Stimulated activated CD8-positive, alpha-beta memory T cell treated with anti-CD3 and anti-CD28 coated beads, Interleukin-4, amount 100 ng/mL, for 1 hour (primary cell): ENCODE data around the gene CCDC27.

Experiments
- DNase-seq, 2 donors: peaks; one replicate each; pipeline ENCODE4 v3.0.0-alpha.2; 2020; ENCODE audit warnings: low read depth in 2 of 2, low spot score in 1 of 2

CCDC27 gene

DNA sequence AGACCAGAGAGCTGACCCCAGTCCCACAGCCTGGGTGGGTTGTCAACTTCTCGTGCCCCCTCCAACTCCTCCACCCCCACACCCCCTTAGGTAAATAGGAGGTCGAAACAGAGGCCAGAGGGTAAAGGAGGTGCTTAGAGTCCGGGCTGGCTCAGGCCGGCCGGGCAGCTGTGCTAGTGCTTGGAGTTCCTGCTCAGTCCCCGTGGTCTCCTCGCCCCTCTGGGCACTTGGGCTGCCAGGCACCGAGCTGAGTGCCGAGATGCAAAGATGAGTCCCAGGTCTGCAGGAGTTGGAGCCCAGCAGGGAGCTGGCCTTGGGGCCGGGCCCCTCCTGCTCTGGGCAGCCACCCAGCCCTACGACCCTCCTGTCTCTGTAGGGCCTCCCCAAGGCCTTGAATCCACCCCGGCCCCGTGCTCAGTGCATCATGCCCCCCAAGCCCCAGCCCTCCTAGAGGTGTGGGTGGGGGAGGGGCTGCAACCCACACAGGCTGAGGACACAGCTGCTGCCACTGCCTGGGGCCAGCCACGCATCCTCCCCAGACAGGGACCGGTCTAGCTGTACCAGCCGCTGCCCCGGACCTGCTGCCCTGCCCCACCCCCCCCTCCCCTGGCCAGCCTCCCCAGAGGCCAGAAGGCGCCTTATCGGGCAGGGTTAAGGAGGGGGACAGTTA is 22.2 kb downstream of the CCDC27 start:
- DNase-seq, result no peak

DNA sequence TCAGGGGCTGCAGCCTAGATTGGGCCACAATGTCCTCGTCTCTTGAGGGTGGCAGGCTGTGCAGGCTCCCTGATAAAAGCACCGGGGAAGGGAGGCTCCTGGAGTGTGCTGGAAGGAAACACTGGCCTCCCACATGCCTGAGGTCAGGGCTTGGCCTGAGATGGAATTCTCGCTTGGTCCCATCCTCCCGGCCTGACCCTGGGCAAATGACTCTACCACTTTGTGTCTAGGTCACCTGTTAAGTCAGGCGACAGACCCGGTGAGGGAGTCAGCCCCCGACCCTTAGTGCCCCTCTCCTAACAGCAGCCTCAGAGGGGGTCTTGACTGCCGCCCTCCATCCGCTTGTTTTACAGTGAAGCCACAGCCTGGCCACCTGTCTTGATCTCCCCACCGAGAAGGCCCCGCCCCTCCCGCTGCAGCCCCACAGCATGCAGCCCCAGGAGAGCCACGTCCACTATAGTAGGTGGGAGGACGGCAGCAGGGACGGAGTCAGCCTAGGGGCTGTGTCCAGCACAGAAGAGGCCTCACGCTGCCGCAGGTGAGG is 22.8 kb downstream of the CCDC27 start:
- DNase-seq, result no peak

DNA sequence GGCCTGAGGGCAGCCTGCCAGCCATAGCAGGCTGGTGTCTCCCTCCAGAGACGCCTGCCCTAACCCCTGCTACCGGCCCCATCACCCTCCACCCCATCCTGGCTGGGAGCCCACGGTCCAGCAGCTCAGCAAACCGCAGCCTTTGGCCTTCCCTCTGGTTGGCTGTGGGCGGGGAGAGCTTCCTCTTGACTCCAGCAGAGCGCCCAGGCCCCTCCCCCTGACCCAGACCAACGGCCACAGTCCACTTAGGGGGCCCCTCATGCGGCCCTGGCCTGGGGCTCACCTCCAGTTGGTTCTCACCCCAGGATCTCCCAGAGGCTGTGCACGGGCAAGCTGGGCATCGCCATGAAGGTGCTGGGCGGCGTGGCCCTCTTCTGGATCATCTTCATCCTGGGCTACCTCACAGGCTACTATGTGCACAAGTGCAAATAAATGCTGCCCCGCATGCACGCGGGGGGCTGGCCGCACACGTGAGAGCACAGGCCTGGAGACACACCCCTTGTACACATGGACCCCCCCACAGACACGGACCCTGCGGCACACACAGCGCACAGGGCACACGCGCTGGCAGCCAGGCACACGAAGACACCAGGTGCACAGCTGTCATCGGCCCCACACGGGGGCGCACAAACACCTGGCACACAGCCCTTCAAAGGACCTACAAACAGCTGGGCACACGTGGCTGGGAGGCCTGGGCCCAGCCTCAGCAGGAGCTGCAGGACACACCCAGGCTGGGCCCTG is 23.4 kb downstream of the CCDC27 start:
- DNase-seq, result no peak

DNA sequence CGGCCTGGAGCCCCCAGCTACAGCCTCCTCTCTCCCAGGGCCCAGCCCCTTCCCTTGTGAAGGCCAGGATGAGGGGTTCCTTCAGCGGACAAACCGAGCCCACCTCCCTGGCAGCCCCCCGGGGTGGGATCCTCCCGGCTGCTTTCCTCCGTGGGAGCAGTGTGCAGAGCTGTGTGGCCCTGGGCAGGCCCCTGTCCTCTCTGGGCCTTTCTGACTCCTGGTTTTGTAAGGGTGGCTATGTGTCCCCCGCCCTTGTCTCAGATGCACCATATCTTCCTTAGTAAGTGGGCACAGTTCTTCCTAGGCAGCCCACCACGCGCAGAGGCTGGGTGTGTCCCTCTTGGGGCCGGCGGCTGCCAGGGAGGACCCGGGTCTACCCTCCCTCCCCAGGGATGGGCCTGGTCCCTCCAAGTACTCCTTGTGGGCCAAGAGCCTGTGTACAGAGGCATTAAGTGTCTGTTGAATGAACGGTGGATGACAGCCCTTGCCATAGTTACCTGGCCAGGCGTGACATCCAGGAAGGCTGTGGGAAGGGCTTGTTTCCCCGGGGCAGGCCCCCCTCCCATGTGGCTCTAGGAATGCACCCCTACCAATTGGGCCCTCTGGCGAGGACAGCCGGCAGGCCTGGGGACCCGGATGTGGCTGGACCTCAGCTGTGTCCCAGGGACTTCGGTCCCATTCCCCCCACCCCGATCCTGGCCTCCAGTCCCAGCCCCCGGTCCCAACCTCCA is 24.1 kb downstream of the CCDC27 start:
- DNase-seq, result no peak

DNA sequence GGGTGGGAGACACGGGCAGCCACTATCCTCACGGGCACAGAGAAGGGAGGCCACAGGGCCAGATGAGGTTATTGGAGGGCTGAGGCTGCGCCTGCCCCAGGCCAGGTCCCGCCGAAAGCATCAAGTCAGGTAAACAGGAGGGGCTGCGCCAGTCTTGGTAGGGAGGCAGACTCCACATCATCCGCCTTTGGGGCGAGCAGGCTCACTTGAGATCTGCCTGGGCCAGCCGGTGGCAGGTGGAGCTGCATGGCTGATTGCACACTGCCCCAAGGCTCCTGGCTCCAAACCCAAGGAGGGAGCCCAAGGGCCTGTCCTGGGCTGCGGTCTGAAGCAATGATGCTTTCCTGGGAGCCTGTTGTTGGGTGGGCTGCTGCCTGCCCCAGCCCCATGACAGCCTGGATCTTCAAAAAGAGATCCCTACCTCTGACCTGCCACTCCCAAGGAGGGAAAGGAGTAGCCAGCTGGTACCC is 24.9 kb downstream of the CCDC27 start:
- no peak for DNase-seq

GRCh38 chr1:3777647-3778589 is 25.7 kb downstream of the CCDC27 start:
- no peak for DNase-seq

DNA sequence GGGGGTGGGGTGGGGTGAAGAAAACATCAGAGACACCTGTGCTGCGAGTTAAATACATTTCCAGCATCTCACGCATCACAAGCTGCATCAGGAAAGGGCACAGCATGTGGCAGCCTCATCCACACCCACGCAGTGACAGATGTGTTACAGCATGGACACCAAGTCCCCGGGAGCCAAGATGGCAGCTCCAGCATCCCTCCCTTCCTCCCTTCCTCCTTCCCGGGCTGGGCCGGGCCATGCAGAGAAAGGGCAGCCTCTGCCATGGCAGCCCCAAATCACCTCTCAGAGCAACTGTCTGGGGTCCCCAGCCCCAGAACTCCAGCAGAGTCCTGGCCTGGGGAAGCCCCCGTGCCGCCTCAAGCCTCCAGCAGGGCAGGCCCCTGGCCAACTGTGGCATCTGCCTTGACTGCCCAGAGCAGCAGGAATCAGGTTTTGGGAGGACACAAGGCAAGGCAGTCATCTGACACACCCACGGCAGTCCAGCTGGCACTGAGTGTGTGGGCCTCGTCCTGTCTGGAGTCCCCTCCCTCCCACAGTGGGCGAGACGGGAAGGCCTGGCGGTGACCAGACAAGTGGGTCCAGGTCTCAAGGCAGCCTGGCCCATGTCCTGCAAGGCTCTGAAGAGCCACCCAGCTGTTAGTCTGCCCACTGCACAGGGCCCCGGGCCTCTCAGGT is 26.5 kb downstream of the CCDC27 start:
- no peak for DNase-seq

- no peak for DNase-seq
Measured at GRCh38 chr1:3779265-3779911, 27.1 kb downstream of the CCDC27 start.

GRCh38 chr1:3779912-3780416 is 27.7 kb downstream of the CCDC27 start:
- no peak for DNase-seq

DNA sequence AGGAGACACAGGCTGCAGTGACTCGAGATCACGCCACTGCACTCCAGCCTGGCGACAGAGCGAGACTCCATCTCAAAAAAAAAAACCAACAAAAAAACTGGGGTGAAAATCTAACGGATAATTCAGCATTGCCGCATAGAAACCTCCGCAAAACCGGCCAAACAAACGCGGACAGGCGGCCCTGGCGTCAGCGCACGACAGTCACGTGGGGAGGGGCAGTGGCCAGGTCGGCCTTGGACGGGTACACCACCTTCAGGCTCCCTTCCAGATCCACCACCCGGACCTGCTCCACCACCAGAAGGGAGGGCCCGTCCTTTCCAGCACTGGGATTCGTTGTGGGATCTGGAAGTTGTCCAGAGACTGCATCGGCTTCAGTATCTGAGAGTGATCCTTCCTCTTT is 28.7 kb downstream of the CCDC27 start:
- no peak for DNase-seq

GRCh38 chr1:3783651-3784474 is 31.6 kb downstream of the CCDC27 start:
- DNase-seq, result no peak

DNA sequence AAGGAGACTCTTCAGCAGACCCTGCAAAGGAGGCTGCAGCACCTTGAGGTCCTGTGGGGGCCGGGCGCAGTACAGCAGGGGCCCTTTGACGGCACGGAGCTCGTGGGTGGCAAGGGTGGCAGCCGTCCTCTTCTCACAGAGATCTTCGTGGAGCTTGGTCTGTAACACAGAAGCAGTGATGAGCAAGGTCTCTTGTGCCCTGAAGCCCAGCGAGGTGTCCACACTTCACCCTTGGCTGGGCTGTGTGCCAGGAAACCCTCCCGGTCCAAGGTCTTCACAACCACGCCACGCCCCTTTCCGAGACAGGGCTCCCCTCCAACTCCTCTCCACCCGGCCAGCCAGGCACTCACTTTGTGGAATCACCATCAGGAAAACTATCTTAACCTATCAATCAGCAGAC is 32.8 kb downstream of the CCDC27 start:
- DNase-seq, result no peak

DNA sequence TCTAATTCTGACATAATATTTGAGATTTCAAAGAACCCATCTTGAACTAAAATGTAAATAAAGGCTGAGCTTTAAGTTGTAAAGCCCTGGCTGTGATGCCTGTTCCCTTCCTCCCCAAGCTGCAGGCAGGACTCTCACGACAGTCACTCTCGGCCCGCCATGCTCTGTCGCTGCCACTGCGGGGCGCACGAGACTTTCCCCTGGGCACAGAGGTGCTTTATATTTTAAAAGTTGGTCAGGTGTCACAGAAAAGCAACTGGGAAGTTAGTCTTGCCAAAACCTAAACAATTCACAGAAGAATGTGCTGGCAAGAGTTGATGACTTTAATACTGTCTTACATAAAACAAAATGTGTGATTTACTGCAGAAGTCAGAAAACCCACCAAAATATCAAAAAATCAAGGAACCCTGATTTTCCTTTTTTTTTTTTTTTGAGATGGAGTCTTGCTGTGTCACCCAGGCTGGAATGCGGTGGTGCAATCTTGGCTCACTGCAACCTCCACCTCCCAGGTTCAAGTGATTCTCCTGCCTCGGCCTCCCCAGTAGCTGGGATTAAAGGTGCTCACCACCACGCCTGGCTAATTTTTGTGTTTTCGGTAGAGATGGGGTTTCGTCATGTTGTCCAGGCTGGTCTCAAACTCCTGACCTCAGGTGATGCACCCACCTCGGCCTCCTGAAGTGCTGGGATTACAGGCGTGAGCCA is 33.4 kb downstream of the CCDC27 start:
- DNase-seq, result no peak

DNA sequence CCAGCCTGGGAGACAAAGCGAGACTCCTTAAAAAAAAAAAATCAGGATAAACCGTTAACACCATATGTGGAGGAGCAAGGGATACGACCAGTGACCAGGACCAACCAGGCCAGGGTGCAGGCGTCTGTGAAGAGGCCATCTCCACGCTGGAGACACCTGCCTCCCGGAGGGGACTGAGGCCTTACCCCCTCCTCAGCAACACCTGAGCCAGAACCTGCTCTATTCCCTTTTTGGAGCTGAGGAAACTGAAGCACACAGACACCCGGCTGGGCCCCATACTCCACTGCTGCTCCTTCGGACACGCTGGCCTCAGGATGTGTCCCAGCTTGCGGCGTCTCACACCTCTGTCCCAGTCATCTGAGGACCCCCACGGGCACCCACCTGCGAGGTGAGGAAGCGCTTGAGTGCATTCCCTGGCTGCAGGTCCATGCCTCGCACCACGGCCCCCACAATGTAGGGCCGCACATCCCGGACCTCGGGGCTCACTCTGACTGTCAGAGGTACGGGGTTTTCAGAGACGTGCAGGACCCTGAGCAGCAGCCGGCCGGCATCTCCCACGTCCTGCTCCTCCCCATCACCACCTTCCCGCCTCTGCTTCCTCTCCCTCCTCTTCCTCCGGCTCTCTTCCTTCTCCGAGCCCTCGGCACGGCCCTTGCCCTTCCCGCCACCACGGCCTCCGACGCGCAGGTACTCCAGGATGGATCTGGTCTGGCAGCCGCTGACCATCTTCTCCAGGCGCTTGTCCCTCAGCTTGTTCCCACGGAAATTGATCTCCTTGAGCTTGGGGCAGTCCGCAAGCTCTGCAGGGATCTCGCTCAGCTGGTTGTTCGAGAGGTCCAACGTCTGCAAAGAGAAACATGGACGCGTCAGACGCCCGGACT is 34.5 kb downstream of the CCDC27 start:
- no peak for DNase-seq

- DNase-seq, result no peak
Measured at GRCh38 chr1:3787349-3787715, 35.1 kb downstream of the CCDC27 start.

DNA sequence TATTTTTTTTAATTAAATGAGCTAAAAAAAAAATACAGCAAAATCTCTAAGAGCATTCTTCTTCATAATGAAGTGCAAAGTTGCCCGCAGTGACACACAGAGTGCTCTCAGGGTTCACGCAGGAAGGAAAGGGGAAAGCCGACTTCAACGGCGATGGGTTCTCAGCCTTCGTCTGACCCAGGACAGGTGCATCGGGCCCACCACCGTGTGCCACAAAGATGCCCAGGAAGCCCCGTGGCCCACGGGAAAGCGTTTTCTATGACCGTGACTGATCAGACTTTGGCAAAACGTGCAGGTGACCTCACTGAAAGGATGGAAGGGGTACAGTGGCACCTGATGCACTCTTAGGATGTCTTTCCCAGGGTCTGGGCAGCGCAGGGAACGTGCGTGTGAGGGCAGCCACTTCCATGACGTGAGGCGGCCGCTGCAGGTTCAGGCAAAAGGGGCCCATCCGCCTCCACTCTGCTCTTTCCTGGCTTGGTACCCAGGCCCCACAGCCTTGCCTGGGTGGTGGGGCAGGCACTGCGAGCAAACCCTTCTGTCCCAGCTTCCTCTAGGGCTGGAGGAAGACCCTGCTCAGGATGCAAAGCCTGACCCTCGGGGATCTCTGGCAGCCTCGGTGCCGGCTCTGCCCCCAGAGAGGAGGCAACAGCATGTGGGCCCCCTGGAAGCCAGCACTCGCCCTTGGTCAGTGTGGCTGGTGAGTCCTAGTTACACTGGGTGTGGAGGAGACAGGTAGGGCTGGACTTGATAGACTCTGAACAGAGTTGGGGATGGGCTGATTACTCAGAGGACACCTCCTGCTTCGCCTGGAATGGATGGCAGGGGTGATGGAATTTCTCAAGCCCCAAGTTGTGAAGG is 35.7 kb downstream of the CCDC27 start:
- DNase-seq, result no peak
